ENCODE results near the gene PTAR1.

The PTAR1 gene

DNA sequence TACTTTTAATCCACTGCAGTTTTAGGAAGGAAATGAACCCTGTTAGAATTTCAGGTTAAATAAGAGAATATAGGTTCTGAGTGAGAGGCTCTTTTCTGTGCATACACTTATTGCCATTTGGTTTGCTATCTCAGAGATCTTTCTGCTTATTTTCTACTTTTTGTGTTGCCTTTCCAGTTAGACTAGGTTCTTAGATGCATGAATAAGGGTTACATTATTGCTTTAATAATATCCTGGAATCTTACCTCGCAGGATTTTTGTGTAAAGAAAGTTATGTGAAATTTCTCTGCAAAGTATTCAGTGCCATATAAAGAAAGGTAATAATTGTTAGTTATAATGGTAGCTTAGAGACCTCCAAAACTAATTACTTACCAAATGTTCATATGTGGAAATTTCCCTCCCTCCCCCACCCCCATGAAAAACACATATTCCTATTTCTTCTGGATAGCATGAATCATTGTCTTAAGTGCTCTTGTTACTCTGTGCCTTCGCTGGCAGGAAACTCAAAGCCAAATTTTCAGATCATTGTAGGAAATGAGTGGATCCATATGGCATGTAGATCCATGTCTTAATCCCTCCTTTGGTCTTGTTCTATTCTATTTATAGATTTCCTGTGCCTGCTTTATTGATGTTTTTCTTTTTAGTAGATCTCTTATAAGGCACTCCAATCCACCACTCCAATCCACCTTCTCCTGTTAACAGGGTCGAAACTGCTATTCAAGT lies 84.9 kb downstream of the PTAR1 start:
- DNase-seq (ENCODE audit: low read depth, low spot score): peak; percentile 31

- no peak for DNase-seq (ENCODE audit: low read depth, low spot score)
Measured at GRCh38 chr9:69674112-69674685, 85.6 kb downstream of the PTAR1 start.

DNA sequence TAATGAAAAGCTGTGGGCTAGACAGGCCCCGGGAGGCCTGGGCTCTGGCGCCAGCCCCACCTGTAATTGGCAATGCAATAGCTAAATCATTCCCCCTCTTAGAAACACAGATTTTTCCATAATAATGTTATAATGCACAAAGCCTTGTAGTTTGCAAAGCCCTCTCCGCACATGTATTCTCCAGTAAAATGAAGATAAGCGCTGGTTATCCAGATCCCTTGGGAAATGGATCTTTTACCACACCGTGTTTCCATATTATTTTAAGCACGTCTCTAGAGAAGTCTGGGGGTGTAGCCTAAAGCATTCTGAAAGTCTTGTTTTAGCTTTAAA lies 86.5 kb downstream of the PTAR1 start:
- no peak for DNase-seq (ENCODE audit: low read depth, low spot score)

- peak; percentile 96 for DNase-seq (ENCODE audit: low read depth, low spot score)
Measured at GRCh38 chr9:69672596-69673310, 87.1 kb downstream of the PTAR1 start.

- peak; percentile 83 for DNase-seq (ENCODE audit: low read depth, low spot score)
Measured at GRCh38 chr9:69671879-69672595, 87.8 kb downstream of the PTAR1 start, which contains the start of gene APBA1. Gene APBA1 (minus strand): TSS chr9:69672371.

- DNase-seq (ENCODE audit: low read depth, low spot score): no peak
Measured at GRCh38 chr9:69671311-69671878, 88.4 kb downstream of the PTAR1 start.

DNA sequence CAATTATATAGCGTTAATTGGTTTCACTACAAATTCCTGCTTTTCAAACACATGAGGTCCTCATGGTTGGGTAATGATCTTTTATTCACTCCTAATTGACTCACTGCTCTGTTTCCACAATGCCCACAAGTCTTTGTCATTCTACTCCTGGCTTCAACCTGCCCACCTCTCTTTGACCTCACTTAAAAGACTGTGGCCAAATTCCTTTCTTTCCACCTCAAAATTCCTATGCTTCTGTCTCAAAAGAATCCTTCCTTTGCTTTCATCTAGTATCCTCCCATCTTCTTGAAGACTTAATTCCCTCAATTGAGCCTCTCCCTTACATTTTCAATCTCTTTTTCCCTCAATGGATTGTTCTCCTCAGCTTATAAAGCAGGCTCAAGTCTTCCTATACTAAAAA lies 92.5 kb downstream of the PTAR1 start:
- DNase-seq (ENCODE audit: low read depth, low spot score): peak; percentile 74

- no peak for DNase-seq (ENCODE audit: low read depth, low spot score)
Measured at GRCh38 chr9:69660304-69660703, 99.5 kb downstream of the PTAR1 start.
